Choroid plexus epithelial cell (primary cell): ENCODE data around the gene NOXO1.

Experiments used
- DNase-seq: peaks from one replicate; pipeline ENCODE4 v3.0.0-alpha.2; 2010; ENCODE audit warnings: low read depth
- H3K4me3 ChIP-seq: 2 replicates; pipeline ENCODE4 v1.5.1; 2011; ENCODE audit warnings: low read depth, mild to moderate bottlenecking, control low read depth, low read length, moderate library complexity
- CTCF ChIP-seq: conservative IDR thresholded peaks from 2 replicates; pipeline ENCODE4 v1.5.1; 2011; ENCODE audit warnings: low read depth, mild to moderate bottlenecking, control low read depth, inconsistent platforms, low read length, moderate library complexity

NOXO1 gene

GRCh38 chr16:1981398-1981836 is at the start of gene NOXO1:
Gene NOXO1, minus strand, starts transcription at chr16:1981469. Its CDS starts 290 bp downstream, at chr16:1981179.
- no peak for TF ChIP-seq CTCF
- DNase-seq = no peak
- no peak within 1 kb of the TSS for H3K4me3 ChIP-seq

- no peak for DNase-seq
- no peak overlapping the region for H3K4me3 ChIP-seq
- TF ChIP-seq CTCF = no peak
Observed at GRCh38 chr16:2030036-2030435, 48.8 kb upstream of the NOXO1 start.

- TF ChIP-seq CTCF = no peak
- no peak overlapping the region for H3K4me3 ChIP-seq
- no peak for DNase-seq
Observed at GRCh38 chr16:2029350-2029749, 48.1 kb upstream of the NOXO1 start.

- no peak for DNase-seq
- H3K4me3 ChIP-seq = no peak overlapping the region
- no peak for TF ChIP-seq CTCF
Observed at GRCh38 chr16:2028620-2029220, 47.5 kb upstream of the NOXO1 start.

GRCh38 chr16:2028146-2028545 is 46.9 kb upstream of the NOXO1 start:
- no peak overlapping the region for H3K4me3 ChIP-seq
- no peak for TF ChIP-seq CTCF
- DNase-seq = no peak

GRCh38 chr16:2027024-2028010 is 46.0 kb upstream of the NOXO1 start:
- no peak for TF ChIP-seq CTCF
- no peak for DNase-seq
- H3K4me3 ChIP-seq = peak overlapping the region; percentile 56
